Heart left ventricle (tissue), 13 donors: ENCODE data around the gene CENPQ.

Source experiments
- POLR2A ChIP-seq, 2 donors: fragments of 450-650 bp; IDR thresholded peaks; one replicate each; pipeline ENCODE4 v1.6.1; 2017; ENCODE audit warnings: antibody characterized with exemption in 2 of 2, mild to moderate bottlenecking in 2 of 2, moderate library complexity in 2 of 2
- TF ChIP-seq, protein P1 (sequence below), 12 donors: fragments of 200-600 bp; sonication (generic) in 4 of 12; IDR thresholded peaks; one replicate each; pipeline versions ENCODE4 v1.5.0 to v1.8.0; 2018 to 2022; ENCODE audit warnings: antibody characterized with exemption in 12 of 12, mild to moderate bottlenecking in 5 of 12
- donor health status: ischemic (EF 13 %, LVEDD 7.1; RV severe dilation, severe dysfunction).
- donor health status: DM: no; HTN: yes; CAD: no.
- donor health status: DM: no; HTN: no; CAD: no.
- donor health status: ischemic (EF 25% LVEDD 6.9; RV normal size, moderate dysfunction).
- donor health status: ischemic (EF 25% LVEDD 5.7; RV mildly dilated, moderate dysfunction).
- donor health status: ischemic (EF 35%, LVEDD 5.7; RV mildly dilated, moderate dysfunction).
- donor health status: nonischemic (EF 11% LVEDD 7.7; RV severe dilation, severe dysfunction).
- donor health status: DM: yes; HTN: yes; CAD: no.
- donor health status: PGD.
- donor health status: ischemic (EF 29% LVEDD 5.4; RV normal size, mild dysfunction).
- donor health status: nonischemic (EF 23%, LVEDD 6.1; RV moderate dilation, normal function).

DNA sequence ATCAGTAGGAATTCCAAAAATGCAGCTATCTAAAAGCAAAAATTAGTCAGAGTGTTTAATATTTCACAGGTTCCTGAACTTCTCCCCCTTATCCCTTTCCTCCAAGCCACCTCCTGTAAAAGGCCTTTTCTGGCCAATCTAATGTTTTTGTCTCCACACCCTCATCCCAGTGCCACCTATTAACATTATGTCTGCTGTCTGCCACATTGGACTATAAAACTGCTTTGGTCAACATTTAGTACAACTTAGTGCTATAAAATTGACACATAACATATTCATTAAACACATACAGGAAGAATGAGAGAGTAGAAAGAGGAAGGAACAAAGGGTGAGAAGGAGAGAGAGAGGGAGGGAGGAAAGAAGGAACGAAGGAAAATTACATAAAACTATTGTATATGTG lies 47.8 kb upstream of the CENPQ start:
- TF ChIP-seq, protein P1, sequence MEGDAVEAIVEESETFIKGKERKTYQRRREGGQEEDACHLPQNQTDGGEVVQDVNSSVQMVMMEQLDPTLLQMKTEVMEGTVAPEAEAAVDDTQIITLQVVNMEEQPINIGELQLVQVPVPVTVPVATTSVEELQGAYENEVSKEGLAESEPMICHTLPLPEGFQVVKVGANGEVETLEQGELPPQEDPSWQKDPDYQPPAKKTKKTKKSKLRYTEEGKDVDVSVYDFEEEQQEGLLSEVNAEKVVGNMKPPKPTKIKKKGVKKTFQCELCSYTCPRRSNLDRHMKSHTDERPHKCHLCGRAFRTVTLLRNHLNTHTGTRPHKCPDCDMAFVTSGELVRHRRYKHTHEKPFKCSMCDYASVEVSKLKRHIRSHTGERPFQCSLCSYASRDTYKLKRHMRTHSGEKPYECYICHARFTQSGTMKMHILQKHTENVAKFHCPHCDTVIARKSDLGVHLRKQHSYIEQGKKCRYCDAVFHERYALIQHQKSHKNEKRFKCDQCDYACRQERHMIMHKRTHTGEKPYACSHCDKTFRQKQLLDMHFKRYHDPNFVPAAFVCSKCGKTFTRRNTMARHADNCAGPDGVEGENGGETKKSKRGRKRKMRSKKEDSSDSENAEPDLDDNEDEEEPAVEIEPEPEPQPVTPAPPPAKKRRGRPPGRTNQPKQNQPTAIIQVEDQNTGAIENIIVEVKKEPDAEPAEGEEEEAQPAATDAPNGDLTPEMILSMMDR (IDR thresholded peaks at IDR 0.05), result no peak
- no peak for TF ChIP-seq POLR2A (IDR thresholded peaks at IDR 0.05)
